Mesenchymal stem cell (in vitro differentiated cells and primary cell): ENCODE measurements around the gene KIRREL2.

Source experiments
- DNase-seq: peaks from one replicate; pipeline ENCODE4 v3.0.0-alpha.2; 2013
- H2AFZ ChIP-seq: one replicate; pipeline ENCODE4 v1.6.1; 2013; ENCODE audit warnings: low read depth, mild to moderate bottlenecking, control low read depth, inconsistent platforms, low read length, moderate library complexity
- H2AK5ac ChIP-seq: 2 replicates; pipeline ENCODE4 v1.6.1; 2013; ENCODE audit warnings: low read length, moderate library complexity, mild to moderate bottlenecking, inconsistent platforms; ENCODE audit not compliant: severe bottlenecking
- H2BK120ac ChIP-seq: one replicate; pipeline ENCODE4 v1.6.1; 2013; ENCODE audit warnings: low read depth, mild to moderate bottlenecking, inconsistent platforms, low read length, moderate library complexity
- H2BK12ac ChIP-seq, 2 experiments: one replicate each; pipeline ENCODE4 v1.6.1; 2013; ENCODE audit warnings: inconsistent platforms in 2 of 2, low read length in 2 of 2, mild to moderate bottlenecking in 2 of 2, moderate library complexity in 2 of 2, control low read depth in 1 of 2
- H2BK15ac ChIP-seq: one replicate; pipeline ENCODE4 v1.6.1; 2013; ENCODE audit warnings: mild to moderate bottlenecking, low read depth, inconsistent platforms; ENCODE audit not compliant: poor library complexity, severe bottlenecking
- H2BK5ac ChIP-seq: 2 replicates; pipeline ENCODE4 v1.6.1; 2013; ENCODE audit warnings: low read depth, mild to moderate bottlenecking, low read length, control low read depth, inconsistent platforms; ENCODE audit not compliant: poor library complexity, severe bottlenecking
- H3K14ac ChIP-seq, 2 experiments: one replicate each; pipeline ENCODE4 v1.6.1; 2013; ENCODE audit warnings: inconsistent platforms in 2 of 2, low read length in 2 of 2, control low read depth in 1 of 2, mild to moderate bottlenecking in 1 of 2, moderate library complexity in 1 of 2
- H3K18ac ChIP-seq, 2 experiments: one replicate each; pipeline ENCODE4 v1.6.1; 2013; ENCODE audit warnings: inconsistent platforms in 2 of 2, low read length in 2 of 2, control low read depth in 1 of 2, low read depth in 1 of 2, mild to moderate bottlenecking in 1 of 2
- H3K23ac ChIP-seq, 2 experiments: one replicate each; pipeline ENCODE4 v1.6.1; 2013; ENCODE audit warnings: inconsistent platforms in 2 of 2, low read length in 2 of 2, mild to moderate bottlenecking in 2 of 2, moderate library complexity in 2 of 2, control low read depth in 1 of 2
- H3K27ac ChIP-seq: 2 replicates; pipeline ENCODE4 v1.5.1; 2013; ENCODE audit warnings: mild to moderate bottlenecking, moderate library complexity, low read length, control low read depth, inconsistent platforms; ENCODE audit not compliant: poor library complexity, severe bottlenecking
- H3K27me3 ChIP-seq, 2 experiments: 2 replicates each; pipeline versions ENCODE4 v1.6.1 to v1.7.0; 2013; ENCODE audit warnings: low read length in 2 of 2, mild to moderate bottlenecking in 2 of 2, moderate library complexity in 2 of 2, control low read depth in 1 of 2, inconsistent platforms in 1 of 2; ENCODE audit not compliant: control insufficient read depth in 1 of 2, insufficient read depth in 1 of 2
- H3K36me3 ChIP-seq, 2 experiments: 2 replicates each; pipeline versions ENCODE4 v1.6.1 to v1.7.0; 2013; ENCODE audit warnings: low read length in 2 of 2, control low read depth in 1 of 2, inconsistent platforms in 1 of 2, low read depth in 1 of 2, mild to moderate bottlenecking in 1 of 2; ENCODE audit not compliant: insufficient read depth in 2 of 2, control insufficient read depth in 1 of 2
- H3K4ac ChIP-seq, 2 experiments: one replicate each; pipeline ENCODE4 v1.6.1; 2013; ENCODE audit warnings: inconsistent platforms in 2 of 2, low read length in 2 of 2, mild to moderate bottlenecking in 2 of 2, moderate library complexity in 2 of 2, control low read depth in 1 of 2, low read depth in 1 of 2
- H3K4me1 ChIP-seq: 2 replicates; pipeline ENCODE4 v1.6.1; 2013; ENCODE audit warnings: low read depth, low read length, control low read depth; ENCODE audit not compliant: control insufficient read depth, insufficient read depth
- H3K4me2 ChIP-seq: 2 replicates; pipeline ENCODE4 v1.6.1; 2013; ENCODE audit warnings: low read length, mild to moderate bottlenecking, inconsistent platforms; ENCODE audit not compliant: poor library complexity, severe bottlenecking
- H3K4me3 ChIP-seq, 2 experiments: 2 replicates each; pipeline versions ENCODE4 v1.5.1 to v1.7.0; 2013; ENCODE audit warnings: low read length in 2 of 2, mild to moderate bottlenecking in 2 of 2, control low read depth in 1 of 2, low read depth in 1 of 2; ENCODE audit not compliant: insufficient read depth in 1 of 2
- H3K79me1 ChIP-seq: replicated peaks from 2 replicates; pipeline ENCODE4 v1.6.1; 2013; ENCODE audit warnings: mild to moderate bottlenecking, control low read depth, low read length, inconsistent platforms; ENCODE audit not compliant: poor library complexity, severe bottlenecking
- H3K9ac ChIP-seq: 2 replicates; pipeline ENCODE4 v1.7.0; 2013; ENCODE audit warnings: mild to moderate bottlenecking, low read length, moderate library complexity
- H3K9me3 ChIP-seq: 2 replicates; pipeline ENCODE4 v1.7.0; 2013; ENCODE audit warnings: mild to moderate bottlenecking, low read length; ENCODE audit not compliant: control insufficient read depth
- H4K8ac ChIP-seq: one replicate; pipeline ENCODE4 v1.6.1; 2013; ENCODE audit warnings: inconsistent platforms, mild to moderate bottlenecking, low read length, moderate library complexity
- H4K91ac ChIP-seq: one replicate; pipeline ENCODE4 v1.6.1; 2013; ENCODE audit warnings: mild to moderate bottlenecking, low read length, inconsistent platforms
- WGBS: methylation state at CpG from one replicate; pipeline ENCODE4 v1.1.7; 2013; ENCODE audit warnings: mixed read lengths; 5-methylcytosine and 5-hydroxymethylcytosine counted together

The KIRREL2 gene

DNA sequence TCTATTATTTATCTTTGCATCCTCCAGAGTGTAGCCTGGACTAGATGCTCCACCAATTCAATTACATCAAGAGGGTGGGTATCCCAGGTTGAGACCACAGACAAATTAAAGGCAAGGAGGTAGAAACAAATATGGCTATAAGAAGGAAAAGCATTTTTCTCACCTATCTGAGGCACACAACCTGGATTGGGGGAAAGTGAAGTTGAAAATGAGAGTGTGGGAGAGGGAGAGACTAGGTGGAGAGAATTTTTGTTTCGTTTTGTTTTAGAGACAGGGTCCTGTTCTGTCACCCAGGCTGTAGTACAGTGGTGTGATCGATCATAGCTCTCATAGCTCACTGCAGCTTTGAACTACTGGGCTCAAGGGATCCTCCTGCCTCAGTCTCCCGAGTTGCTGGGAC is 38.3 kb upstream of the KIRREL2 start:
- no peak overlapping the region for H3K9ac ChIP-seq
- H3K9me3 ChIP-seq = no peaks in the 10 kb centered on the region
- no peak overlapping the region for H3K23ac ChIP-seq
- no peak overlapping the region for H3K4me3 ChIP-seq
- H2BK12ac ChIP-seq = no peak overlapping the region
- H3K4me2 ChIP-seq = no peak overlapping the region
- DNase-seq = no peak
- H2BK120ac ChIP-seq = no peak overlapping the region
- H3K27ac ChIP-seq = no peak overlapping the region
- no peak overlapping the region for H2AK5ac ChIP-seq
- H2BK15ac ChIP-seq = no peak overlapping the region
- H3K14ac ChIP-seq = no peak overlapping the region
- no peak overlapping the region for H3K4ac ChIP-seq
- no peak overlapping the region for H4K8ac ChIP-seq
- no peak overlapping the region for H2AFZ ChIP-seq
- H3K36me3 ChIP-seq = no peaks in the 10 kb centered on the region
- H2BK5ac ChIP-seq = no peak overlapping the region
- 49% methylated on average over 3 of the region's 3 CpGs for WGBS
- no peaks in the 10 kb centered on the region for H3K4me1 ChIP-seq
- no peak overlapping the region for H3K18ac ChIP-seq
- no peaks in the 10 kb centered on the region for H3K79me1 ChIP-seq
- no peak overlapping the region for H4K91ac ChIP-seq
- H3K27me3 ChIP-seq = peaks cover 11 to 33% of the 10 kb centered on the region in 2 experiments

DNA sequence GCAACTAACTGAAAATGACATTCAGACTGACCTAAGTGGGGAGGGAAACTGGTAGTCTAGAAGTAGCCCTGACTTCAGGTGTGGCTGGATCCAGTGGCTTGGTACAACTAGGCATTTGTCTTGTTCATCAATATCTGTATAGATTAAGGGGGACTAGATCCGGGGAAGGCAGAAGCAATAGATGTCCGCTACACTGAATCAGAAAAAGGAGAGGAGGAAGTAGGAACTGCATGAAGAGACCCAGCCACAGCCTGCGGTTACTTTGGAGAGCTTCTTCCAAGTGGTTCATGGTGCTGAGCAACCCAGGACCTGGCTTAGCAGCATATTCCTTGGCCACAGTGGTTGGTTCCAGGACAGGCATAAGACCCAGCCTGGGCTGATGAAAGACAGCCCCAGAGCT is 34.1 kb upstream of the KIRREL2 start:
- H3K14ac ChIP-seq = no peak overlapping the region
- H3K9ac ChIP-seq = no peak overlapping the region
- H3K36me3 ChIP-seq = no peaks in the 10 kb centered on the region
- no peak for DNase-seq
- no peak overlapping the region for H4K91ac ChIP-seq
- H3K79me1 ChIP-seq = no peaks in the 10 kb centered on the region
- no peak overlapping the region for H4K8ac ChIP-seq
- H2BK12ac ChIP-seq = no peak overlapping the region
- no peak overlapping the region for H2BK120ac ChIP-seq
- no peaks in the 10 kb centered on the region for H3K4me1 ChIP-seq
- no peak overlapping the region for H3K4ac ChIP-seq
- no peak overlapping the region for H3K18ac ChIP-seq
- no peak overlapping the region for H2BK5ac ChIP-seq
- no peak overlapping the region for H2BK15ac ChIP-seq
- 86% methylated on average over 3 of the region's 3 CpGs for WGBS
- no peak overlapping the region for H3K23ac ChIP-seq
- H3K27ac ChIP-seq = no peak overlapping the region
- H3K4me3 ChIP-seq = no peak overlapping the region
- no peak overlapping the region for H3K4me2 ChIP-seq
- no peak overlapping the region for H2AK5ac ChIP-seq
- peaks cover 15 to 33% of the 10 kb centered on the region in 2 experiments for H3K27me3 ChIP-seq
- H3K9me3 ChIP-seq = no peaks in the 10 kb centered on the region
- no peak overlapping the region for H2AFZ ChIP-seq

DNA sequence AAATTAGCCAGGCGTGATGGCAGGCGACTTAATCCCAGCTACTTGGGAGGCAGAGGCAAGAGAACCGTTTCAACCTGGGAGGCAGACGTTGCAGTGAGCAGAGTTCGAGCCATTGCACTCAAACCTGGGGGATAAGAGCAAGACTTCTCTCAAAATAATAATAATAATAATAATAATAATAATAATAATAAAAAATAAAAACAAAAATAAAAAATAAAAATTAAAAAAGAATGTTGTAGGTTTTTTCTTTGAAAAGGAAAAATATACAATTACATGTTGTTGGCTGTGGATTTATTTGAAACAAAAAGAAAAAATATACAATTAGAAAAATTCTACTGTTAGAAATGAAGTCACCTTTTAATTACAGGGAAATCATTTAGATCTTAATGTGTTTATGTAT is 32.6 kb upstream of the KIRREL2 start:
- H2BK5ac ChIP-seq = no peak overlapping the region

DNA sequence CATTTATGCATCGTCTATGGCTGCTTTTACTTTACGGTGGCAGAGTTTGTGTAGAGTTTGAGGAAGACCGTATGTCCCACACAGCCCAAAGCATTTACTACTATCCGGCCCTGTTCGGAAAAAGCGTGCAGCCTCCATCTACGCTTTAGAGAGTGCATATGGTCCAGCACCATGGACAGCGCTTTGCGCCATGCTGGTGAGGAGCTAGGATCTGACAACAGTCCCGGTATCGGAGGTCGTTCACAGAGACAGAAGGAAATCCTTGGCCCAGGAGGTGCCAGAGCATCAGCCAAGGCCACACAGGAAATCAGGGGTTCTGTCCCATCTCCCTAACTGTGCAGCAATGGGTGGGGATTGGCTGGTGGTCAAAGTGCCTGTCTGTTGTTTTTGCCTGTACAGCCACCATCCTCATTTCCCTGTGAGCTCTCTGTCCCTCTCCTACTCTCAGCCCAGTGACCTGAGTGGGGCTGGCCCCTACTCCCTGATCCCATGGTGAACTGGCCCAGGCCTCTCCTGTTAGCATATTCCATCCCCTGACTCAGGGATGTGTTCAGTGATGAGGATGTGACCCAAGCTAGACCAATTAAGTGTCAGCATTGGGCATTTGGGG is 27.9 kb upstream of the KIRREL2 start:
- no peak overlapping the region for H4K91ac ChIP-seq
- H3K9ac ChIP-seq = no peak overlapping the region
- WGBS = 31% methylated on average over 12 of the region's 12 CpGs
- peaks cover 1% of the 10 kb centered on the region for H3K9me3 ChIP-seq
- H2BK120ac ChIP-seq = no peak overlapping the region
- peaks cover 16 to 28% of the 10 kb centered on the region in 2 experiments for H3K27me3 ChIP-seq
- no peak overlapping the region for H2BK15ac ChIP-seq
- H3K4me1 ChIP-seq = no peaks in the 10 kb centered on the region
- DNase-seq = peak; percentile 60
- H2BK5ac ChIP-seq = no peak overlapping the region
- H3K27ac ChIP-seq = no peak overlapping the region
- H4K8ac ChIP-seq = no peak overlapping the region
- H3K23ac ChIP-seq = no peak overlapping the region
- H2BK12ac ChIP-seq = no peak overlapping the region
- H3K4ac ChIP-seq = no peak overlapping the region
- H2AFZ ChIP-seq = no peak overlapping the region
- H3K36me3 ChIP-seq = no peaks in the 10 kb centered on the region
- no peak overlapping the region for H3K4me3 ChIP-seq
- no peak overlapping the region for H3K4me2 ChIP-seq
- no peak overlapping the region for H3K18ac ChIP-seq
- H3K14ac ChIP-seq = no peak overlapping the region
- no peaks in the 10 kb centered on the region for H3K79me1 ChIP-seq
- no peak overlapping the region for H2AK5ac ChIP-seq

More for the DNA sequence above, 32.6 kb upstream of the KIRREL2 start:
- Histone ChIP-seq H2AK5ac (no peak overlapping the region), H3K79me1 (no peaks in the 10 kb centered on the region), H2BK15ac (no peak overlapping the region), H3K4ac (no peak overlapping the region), H3K4me3 (no peak overlapping the region), H3K14ac (no peak overlapping the region), H3K27ac (no peak overlapping the region), H2BK12ac (no peak overlapping the region), H3K9me3 (no peaks in the 10 kb centered on the region), H4K8ac (no peak overlapping the region), H3K27me3 (peaks cover 4 to 22% of the 10 kb centered on the region in 2 experiments), H3K36me3 (no peaks in the 10 kb centered on the region), H3K18ac (no peak overlapping the region), H2AFZ (no peak overlapping the region), H3K23ac (no peak overlapping the region), H3K9ac (no peak overlapping the region), H2BK120ac (no peak overlapping the region), H3K4me2 (no peak overlapping the region), H3K4me1 (no peaks in the 10 kb centered on the region), H4K91ac (no peak overlapping the region)
- DNase-seq = no peak
- WGBS = 83% methylated on average over 2 of the region's 5 CpGs
